GM21825 (cell line): ENCODE results near the gene UHRF2.
A peak's percentile ranks its signal among the peaks of the same experiment; 100 is the strongest.
"Not testable (repeated sequence)": the region's sequence is repeated elsewhere in the genome, so short reads cannot be mapped to it uniquely, and the experiment has no call there.

Experiments used
- ATAC-seq: cut with Tn5 transposase; IDR thresholded peaks from one replicate; pipeline ENCODE4 v1.9.1; 2021; ENCODE audit warnings: mild to moderate bottlenecking, moderate library complexity; ENCODE audit not compliant: unreplicated experiment

The UHRF2 gene, protein sequence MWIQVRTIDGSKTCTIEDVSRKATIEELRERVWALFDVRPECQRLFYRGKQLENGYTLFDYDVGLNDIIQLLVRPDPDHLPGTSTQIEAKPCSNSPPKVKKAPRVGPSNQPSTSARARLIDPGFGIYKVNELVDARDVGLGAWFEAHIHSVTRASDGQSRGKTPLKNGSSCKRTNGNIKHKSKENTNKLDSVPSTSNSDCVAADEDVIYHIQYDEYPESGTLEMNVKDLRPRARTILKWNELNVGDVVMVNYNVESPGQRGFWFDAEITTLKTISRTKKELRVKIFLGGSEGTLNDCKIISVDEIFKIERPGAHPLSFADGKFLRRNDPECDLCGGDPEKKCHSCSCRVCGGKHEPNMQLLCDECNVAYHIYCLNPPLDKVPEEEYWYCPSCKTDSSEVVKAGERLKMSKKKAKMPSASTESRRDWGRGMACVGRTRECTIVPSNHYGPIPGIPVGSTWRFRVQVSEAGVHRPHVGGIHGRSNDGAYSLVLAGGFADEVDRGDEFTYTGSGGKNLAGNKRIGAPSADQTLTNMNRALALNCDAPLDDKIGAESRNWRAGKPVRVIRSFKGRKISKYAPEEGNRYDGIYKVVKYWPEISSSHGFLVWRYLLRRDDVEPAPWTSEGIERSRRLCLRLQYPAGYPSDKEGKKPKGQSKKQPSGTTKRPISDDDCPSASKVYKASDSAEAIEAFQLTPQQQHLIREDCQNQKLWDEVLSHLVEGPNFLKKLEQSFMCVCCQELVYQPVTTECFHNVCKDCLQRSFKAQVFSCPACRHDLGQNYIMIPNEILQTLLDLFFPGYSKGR

DNA sequence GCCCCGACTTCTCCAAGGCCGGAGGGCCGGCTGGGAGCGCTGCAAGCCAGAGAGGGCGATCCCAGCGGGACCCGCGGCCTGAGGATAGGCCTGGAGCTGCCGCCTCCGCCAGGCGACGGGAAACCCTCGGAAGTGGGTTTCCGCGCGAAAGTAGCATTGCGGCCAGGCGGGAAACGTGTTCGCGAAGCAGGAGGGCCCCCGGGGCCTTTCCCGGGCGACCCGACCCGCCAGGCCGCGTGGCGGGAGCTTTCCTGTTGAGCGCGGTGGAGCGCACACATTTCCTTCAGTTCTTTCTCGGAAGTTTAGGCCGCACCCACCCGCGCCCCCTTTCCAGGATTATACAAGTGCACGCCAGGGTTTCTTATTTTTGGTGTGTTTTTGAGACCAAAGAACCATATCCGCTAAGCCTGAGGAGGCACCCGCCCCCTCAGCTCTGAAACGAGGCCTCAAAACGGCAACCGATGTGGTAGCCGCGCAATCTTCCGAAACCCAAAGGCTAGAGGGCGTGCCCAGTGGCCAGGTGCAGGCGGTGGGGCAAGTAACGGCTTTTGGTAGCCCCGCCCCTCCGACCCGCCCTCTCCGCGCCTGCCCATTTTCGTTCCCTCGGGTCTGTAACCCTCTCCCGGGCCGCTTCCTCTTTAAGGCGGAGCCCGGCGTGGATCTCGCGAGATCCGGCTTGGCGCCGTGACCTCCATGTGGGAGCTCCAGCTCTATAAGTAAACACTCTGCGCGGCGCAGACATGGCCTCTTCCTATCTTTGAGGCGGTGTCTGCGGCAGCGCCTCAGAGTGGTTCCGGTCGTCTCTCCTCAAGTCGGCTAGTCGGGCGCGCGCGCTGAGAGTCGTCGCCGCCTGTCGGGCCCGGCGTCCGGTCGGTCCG lies at the start of gene UHRF2:
Gene UHRF2, plus strand, starts transcription at position 713 of the 878 bp plus-strand sequence. CDS start 292 bp downstream, outside the sequence.
- peak; percentile 79 for ATAC-seq

DNA sequence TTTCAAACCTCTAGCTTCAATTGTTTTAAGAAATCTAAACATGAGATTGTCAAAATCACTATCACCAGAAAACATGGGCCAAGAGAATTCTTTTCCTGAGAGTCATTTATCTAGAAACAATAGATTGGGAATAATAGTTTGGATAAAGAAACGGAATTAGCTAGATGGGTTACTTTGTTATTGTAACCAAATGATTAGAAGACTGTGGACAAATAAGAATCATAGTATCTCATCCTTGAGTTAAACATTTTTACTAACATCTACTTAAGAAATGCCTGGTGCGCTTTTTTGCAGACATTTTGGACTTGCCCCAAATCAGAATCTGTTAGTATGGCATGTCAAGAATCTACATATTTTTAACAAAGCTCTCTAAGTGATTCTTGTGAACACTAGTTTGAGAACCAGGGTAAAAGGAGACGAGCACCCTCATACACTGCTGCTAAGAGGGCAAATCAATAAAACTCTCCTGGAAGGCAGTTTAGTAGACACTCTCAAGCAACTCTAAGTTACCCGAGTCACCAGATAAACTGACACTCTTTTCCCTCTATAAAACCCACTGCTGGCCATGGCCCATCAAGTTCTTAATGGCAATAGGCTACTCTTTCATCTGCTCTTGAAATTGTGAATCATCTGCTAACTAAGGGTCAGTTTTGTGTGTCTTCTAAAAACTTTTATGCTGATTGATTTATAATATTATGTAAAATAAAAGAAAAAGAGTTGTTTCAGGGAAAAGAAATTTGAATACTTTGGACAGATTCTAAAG lies 45.7 kb upstream of the UHRF2 start:
- no peak for ATAC-seq

DNA sequence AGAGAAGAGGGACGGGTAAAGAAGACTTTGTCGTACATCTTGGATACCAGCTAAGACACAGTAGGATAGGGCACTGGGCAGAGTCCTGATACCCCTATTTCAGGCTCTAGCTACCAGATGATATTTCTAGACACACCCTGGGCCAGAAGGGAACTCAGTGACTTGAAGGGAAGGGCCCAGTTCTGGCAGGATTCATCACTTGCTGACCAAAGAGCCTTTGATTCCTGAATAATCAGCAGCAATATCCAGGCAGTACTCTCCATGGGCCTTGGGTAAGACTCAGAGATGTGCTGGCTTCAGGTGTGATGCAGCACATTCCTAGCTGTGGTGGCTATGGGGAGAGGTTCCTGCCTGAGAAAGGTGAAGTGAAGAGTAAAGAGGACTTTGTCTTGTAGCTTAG lies 44.2 kb upstream of the UHRF2 start:
- ATAC-seq = no peak

DNA sequence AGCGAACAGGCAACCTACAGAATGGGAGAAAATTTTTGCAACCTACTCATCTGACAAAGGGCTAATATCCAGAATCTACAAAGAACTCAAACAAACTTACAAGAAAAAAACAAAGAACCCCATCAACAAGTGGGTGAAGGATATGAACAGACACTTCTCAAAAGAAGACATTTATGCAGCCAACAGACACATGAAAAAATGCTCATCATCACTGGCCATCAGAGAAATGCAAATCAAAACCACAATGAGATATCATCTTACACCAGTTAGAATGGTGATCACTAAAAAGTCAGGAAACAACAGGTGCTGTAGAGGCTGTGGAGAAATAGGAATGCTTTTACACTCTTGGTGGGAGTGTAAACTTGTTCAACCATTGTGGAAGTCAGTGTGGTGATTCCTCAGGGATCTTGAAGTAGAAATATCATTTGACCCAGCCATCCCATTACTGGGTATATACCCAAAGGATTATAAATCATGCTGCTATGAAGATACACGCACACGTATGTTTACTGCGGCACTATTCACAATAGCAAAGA lies 31.5 kb upstream of the UHRF2 start:
- ATAC-seq = not testable (repeated sequence)

DNA sequence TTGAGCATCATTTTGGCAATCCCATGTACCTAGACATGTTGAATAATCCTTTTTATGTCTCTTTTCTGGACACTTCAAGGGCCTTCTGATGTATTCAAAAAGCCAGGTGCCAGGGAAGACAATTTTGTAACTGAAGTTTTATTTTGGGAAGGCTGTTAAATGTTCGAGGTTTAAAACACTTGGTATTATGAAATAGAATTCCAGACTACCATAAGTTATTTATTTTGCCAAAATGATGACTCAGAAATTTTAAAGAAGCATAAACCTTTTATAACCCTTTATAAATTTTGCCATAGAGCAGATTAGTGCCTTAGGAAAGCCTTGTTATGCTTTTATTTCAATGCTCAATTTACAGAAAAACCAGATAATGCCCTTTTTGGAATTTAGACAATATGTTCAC lies 30.3 kb upstream of the UHRF2 start:
- ATAC-seq = no peak

DNA sequence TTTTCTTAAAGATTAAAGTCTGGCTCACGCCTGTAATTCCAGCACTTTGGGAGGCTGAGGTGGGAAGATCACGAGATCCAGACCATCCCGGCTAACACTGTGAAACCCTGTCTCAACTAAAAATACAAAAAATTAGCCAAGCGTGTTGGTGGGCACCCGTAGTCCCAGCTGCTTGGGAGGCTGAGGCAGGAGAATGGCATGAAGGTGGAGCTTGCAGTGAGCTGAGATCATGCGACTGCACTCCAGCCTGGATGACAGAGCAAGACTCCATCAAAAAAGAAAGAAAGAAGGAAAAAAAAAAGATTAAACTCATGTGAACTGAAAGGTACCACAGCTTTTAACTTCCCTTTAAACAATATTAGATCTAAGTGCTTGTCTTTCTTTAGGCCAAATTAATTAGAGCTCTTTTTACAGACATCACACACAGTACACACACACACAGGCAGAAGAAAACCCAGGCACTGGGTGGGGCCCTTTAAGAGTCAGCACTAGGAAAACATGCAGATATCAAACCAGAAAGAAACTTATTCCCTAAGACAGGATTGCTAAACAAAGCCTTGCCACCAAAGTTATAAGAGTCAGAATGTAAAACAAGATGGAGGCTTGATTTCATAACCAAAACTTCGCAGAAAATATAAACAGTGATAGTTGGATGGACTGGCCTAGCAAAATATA lies 29.3 kb upstream of the UHRF2 start:
- no peak for ATAC-seq

DNA sequence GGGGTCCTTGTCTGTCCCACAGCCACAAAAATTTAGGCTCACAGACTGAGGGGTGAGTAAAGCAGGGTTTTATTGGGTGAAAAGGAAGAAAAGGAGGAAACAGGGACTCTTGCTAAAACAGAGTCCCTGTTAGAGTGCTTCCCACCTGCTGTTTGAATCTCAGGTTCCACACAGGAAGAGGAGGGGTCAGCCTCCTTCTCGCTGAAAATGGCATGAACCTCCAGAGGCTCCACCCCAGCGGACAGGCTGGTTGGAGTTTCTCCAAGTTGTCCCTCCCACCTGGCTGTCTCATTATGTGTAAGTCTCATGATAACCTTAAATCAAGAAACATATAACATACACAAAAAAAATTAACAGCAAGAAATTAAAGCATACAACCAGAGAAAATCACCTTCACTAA lies 28.3 kb upstream of the UHRF2 start:
- no peak for ATAC-seq

DNA sequence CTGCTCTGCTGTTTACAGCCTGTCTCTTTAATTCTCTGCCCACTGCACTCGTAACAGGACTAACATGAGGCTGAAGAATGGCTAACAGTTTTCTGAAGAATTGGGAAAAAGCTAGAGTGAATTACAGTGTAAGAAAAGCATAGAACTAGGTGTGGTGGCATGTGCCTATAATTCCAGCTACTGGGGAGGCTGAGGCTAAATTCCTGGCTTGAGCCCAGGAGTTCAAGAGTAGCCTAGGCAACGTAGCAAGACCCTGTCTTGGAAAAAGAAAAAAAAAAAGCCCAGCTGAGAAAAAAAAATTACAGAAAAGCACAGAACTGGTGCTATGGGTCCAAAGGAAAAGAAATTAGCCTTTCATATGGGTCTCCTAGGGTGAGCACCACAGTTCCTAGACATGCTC lies 13.9 kb upstream of the UHRF2 start:
- no peak for ATAC-seq

DNA sequence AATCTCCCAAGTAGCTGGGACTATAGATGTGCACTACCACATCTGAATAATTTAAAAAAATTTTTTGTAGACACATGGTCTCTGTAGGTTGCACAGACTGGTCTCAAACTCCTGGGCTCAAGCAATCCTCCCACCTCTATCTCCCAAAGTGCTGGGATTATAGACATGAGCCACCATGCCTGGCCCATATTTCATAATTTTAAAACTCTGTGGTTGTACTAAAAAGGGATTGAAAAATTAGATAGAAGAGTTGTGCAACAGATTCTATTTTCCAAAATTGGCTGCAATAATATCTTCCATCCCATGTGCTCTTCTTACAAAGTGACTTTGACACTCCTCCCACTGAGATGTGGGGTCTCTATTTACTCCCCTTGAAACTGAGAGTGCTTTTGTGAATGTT lies 7.6 kb upstream of the UHRF2 start:
- ATAC-seq = no peak

DNA sequence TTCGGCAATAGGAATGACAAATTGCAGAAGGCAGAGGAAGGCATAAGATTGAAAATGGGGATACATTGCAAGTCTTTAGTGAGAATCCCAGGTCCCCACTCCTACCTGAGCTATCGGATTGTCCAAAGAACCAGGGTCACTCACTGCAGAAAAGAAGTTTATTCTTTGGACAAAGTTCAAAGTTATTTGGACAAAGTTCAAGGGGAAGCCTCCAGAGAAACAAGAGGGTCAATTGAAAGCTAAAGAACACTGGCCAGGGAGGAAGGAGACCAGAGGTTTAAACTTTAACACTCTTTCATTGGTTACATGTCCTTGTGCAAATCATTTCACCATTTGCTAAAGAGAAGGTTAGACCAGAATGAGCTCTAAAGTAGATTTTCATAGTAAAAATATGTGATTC lies 5.2 kb upstream of the UHRF2 start:
- no peak for ATAC-seq

DNA sequence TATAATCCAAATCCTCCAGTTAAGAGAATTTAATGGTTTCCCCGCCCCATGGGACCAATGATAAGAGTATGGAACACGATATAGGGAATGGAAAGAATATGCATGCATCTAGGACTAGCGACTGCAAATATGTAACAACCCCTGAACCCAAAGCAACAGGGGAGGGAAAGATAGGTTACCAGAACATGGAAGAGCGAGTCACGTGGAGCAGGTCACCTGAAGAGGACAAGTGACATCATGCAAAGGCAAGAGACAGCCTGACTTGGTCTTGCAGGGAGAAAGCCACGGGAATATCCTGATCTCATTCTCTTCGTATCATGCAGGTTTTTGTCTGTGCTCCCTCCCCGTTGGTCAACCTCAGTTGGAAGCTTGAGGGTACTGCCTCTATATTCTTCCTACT lies 4.7 kb upstream of the UHRF2 start:
- no peak for ATAC-seq

DNA sequence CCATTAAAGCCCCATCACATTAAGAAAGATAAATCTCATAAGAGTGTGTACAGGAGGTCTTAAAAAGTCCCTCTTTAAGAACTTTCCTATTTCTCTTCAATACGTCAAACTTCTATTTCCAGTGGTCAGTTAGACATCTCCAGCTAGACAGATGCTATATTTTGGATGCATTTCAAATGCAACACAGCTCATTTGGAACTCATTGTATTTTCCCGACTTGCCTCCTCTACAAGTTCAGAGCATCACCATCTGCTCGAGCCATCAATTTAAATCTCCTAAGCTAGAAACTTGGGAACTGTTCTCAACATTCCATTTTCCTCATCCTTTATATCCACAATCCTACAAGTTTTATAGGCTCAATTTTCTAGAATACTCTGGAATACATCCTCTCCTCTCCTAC lies 3.2 kb upstream of the UHRF2 start:
- no peak for ATAC-seq

DNA sequence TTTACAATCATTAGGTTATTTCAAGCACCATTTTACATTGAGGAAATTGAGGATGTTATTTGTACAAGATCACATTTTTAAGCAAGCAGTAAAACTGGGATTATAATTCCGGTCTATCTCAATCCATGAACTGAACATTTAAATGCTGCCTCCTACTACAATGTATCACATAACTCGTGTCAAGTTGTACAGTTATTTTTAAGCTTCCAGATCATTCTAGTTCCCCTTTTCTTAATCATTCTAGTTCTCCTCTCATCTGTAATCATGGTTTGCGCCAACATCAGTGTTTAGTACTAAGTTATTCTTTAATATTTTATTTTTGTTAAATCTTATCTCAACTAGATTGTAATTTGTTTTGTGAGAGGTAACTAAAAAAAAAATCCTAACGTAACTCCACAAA lies 2.4 kb upstream of the UHRF2 start:
- no peak for ATAC-seq

DNA sequence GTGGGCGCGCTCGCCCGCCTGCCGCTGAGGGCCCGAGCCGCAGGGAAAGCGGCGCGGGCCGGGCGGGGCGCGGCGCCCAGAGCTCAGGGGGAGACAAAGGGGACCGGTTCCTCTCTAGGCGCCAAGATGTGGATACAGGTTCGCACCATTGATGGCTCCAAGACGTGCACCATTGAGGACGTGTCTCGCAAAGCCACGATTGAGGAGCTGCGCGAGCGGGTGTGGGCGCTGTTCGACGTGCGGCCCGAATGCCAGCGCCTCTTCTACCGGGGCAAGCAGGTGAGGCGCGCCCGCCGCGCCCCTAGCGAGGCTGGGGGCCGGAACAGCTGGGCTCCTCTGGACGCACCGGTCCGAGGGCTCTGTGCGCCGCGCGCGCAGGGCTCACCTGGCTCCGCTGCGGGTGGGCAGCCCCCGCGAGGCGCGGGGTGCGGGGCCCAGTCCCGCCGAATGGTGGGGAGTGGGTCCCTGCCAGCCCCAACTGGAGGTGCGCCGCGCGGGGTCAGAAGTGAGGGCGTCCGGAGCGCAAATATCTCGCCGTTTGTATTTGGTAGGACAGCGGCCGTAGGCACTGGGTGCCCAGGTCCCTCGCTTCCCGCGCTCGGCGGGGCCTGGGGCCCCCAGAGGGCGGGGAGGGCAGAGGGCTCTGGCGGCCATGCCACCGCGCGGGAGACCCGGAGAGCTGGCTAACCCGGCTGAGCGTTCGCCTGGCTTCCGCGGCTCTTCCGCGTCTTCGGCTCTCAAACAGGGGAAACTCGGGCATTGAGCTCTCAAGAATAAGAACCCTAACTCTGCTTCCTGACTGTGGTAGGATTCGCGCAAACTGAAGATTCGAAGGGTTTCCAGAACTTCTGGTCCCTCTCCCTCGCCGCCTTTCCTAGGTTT lies 607 bp downstream of the UHRF2 start:
- ATAC-seq = peak; percentile 8

DNA sequence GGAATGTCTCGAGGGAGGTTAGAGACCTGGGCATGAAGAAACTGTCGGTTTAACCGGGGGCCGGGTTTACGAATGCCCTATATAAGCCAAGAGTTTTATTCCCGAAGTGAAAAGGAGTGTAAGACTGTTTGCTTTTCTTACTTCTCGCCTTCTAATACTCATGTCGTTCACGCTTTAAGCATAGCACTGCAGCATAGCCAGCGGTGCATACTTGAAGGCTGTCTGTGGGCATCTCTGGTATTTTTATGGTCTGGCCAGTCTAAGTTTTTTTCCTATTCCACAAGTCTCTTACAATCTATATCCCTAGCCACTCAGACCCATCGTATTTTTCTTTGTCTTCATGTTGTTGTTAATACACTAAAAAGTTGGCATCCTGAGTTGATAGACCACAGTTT lies 1.2 kb downstream of the UHRF2 start:
- no peak for ATAC-seq

DNA sequence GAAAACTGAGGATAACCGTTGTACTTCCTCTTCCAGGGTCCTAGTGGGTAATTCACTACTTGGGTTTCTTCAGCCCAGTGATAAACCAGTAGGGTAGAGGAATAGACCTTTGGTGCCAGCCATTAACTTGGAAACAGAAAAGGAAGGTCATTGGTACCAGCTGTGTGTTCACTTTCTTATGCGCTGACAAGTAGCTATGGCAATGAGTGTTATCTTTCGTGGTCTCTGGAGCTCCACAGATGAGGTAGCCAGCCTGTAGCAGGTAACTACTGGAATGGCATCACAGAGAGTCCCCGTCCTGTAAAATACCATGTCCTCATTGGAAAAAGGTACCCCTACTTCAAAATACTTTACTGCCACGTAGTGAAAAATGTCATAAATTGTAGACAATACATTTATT lies 2.3 kb downstream of the UHRF2 start:
- ATAC-seq = no peak

DNA sequence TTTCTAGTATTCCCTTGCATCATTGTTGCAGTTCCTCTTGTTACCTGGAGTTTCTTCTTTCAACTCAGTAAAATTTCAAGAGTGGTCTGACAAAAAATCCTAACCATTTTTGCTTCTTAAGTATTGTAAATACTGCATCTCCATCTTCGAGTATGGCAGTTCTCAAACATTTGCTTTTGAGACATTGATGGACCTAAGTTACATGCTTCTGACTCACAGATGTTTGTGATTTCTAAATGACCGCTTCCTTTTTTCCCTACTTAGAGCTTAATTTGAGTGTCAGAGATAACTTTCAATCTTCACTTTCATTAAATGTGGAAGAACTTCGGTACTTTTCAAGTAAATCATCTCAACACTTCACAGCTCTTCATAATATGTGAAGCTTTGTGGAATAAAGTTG lies 4.2 kb downstream of the UHRF2 start:
- ATAC-seq = no peak

DNA sequence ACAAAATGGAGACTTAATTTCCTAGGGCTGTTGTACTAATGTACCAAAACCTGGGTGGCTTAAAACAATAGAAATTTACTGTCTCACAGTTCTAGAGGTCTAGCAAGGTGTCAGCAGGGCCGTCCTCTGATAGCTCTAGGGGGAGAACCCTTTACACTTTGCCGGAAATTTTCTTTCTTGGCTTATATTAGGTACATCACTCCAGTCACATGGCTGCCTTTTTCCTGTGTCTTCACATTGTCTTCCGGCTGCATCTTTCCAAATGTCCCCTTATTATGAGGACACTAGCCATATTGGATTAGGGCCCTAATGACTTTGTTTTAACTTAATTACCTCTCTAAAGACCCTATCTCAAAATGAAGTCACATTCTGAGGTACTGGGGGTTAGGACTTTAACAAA lies 5.8 kb downstream of the UHRF2 start:
- ATAC-seq = no peak

DNA sequence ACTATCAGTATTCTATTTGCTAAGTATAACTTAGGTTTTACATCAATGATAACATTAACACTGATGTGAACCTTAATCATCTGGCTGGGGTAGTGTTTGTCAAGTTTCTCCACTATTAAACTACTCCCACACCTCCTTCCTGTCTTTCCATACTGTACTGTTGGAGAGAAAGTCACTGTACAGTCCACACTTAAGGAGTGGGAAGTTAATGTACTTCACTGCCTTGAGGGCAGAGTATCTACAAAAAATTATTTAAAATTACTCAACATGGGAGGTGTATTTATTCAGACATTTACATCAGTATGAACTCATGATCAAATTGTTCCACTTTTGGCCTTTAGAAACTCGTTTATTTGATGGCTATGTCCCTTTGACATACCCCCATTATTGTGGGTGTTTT lies 11.9 kb downstream of the UHRF2 start:
- no peak for ATAC-seq
